ENCODE measurements around the gene RLBP1.

RLBP1 gene

GRCh38 chr15:89178307-89178977 is 42.9 kb downstream of the RLBP1 start:
- no peak for DNase-seq (ENCODE audit: low spot score)

- DNase-seq (ENCODE audit: low spot score), result peak; percentile 52
Measured at GRCh38 chr15:89177633-89178306, 43.6 kb downstream of the RLBP1 start.

- no peak for DNase-seq (ENCODE audit: low spot score)
Measured at GRCh38 chr15:89177116-89177515, 44.3 kb downstream of the RLBP1 start.

GRCh38 chr15:89175617-89176191 is 45.7 kb downstream of the RLBP1 start:
- no peak for DNase-seq (ENCODE audit: low spot score)

GRCh38 chr15:89174476-89174875 is 46.9 kb downstream of the RLBP1 start:
- DNase-seq (ENCODE audit: low spot score), result no peak

- DNase-seq (ENCODE audit: low spot score), result no peak
Measured at GRCh38 chr15:89172921-89173320, 48.5 kb downstream of the RLBP1 start.

- peak; percentile 32 for DNase-seq (ENCODE audit: low spot score)
Measured at GRCh38 chr15:89171136-89172072, 50.0 kb downstream of the RLBP1 start.

- DNase-seq (ENCODE audit: low spot score), result no peak
Measured at GRCh38 chr15:89170364-89170763, 51.0 kb downstream of the RLBP1 start.

- DNase-seq (ENCODE audit: low spot score), result no peak
Measured at GRCh38 chr15:89168316-89168833, 53.0 kb downstream of the RLBP1 start.

GRCh38 chr15:89167267-89168176 is 53.9 kb downstream of the RLBP1 start:
- DNase-seq (ENCODE audit: low spot score), result no peak

GRCh38 chr15:89165677-89166076 is 55.7 kb downstream of the RLBP1 start:
- DNase-seq (ENCODE audit: low spot score), result no peak

- DNase-seq (ENCODE audit: low spot score), result no peak
Measured at GRCh38 chr15:89164712-89165211, 56.6 kb downstream of the RLBP1 start.

- no peak for DNase-seq (ENCODE audit: low spot score)
Measured at GRCh38 chr15:89163271-89164055, 57.9 kb downstream of the RLBP1 start.

GRCh38 chr15:89161666-89162065 is 59.7 kb downstream of the RLBP1 start:
- no peak for DNase-seq (ENCODE audit: low spot score)

Data from germinal center (tissue), 1 donor.